Activated naive CD4-positive, alpha-beta T cell treated with anti-CD3 and anti-CD28 coated beads, Interleukin-2, amount 50 U/mL, for 72 hours (primary cell): ENCODE data around the gene LYPLAL1. TPM values are rescaled to one million over a fixed set of nuclear protein-coding genes. Genes with fewer than 3 reads are reported as not detected.

ENCODE experiments used
- ATAC-seq, 2 donors: fragments of 150-1000 bp; cut with Tn5 transposase; 2 replicates each; pipeline ENCODE4 v1.10.0; 2021; ENCODE audit warnings: mild to moderate bottlenecking in 2 of 2, moderate library complexity in 2 of 2
- DNase-seq, 2 donors: peaks; one replicate each; pipeline ENCODE4 v3.0.0; 2021 to 2022; ENCODE audit warnings: low spot score in 2 of 2
- H3K27ac Mint-ChIP-seq, 2 donors: one replicate each; pipeline ENCODE4 v1.8.0; 2022; ENCODE audit warnings: mild to moderate bottlenecking in 2 of 2, mixed read lengths in 2 of 2
- H3K36me3 Mint-ChIP-seq, 2 donors: one replicate each; pipeline ENCODE4 v1.8.0; 2022; ENCODE audit warnings: mixed read lengths in 2 of 2
- H3K9me3 Mint-ChIP-seq, 2 donors: one replicate each; pipeline ENCODE4 v1.8.0; 2022; ENCODE audit warnings: mixed read lengths in 2 of 2
- total RNA-seq, 2 donors: library from RNA; stranded (reverse); gene quantifications; one replicate each; pipeline ENCODE4 v1.2.3, GENCODE V29; 2022

LYPLAL1 gene
- total RNA-seq: 10 to 100 TPM; 24.3 to 38.0 TPM

DNA sequence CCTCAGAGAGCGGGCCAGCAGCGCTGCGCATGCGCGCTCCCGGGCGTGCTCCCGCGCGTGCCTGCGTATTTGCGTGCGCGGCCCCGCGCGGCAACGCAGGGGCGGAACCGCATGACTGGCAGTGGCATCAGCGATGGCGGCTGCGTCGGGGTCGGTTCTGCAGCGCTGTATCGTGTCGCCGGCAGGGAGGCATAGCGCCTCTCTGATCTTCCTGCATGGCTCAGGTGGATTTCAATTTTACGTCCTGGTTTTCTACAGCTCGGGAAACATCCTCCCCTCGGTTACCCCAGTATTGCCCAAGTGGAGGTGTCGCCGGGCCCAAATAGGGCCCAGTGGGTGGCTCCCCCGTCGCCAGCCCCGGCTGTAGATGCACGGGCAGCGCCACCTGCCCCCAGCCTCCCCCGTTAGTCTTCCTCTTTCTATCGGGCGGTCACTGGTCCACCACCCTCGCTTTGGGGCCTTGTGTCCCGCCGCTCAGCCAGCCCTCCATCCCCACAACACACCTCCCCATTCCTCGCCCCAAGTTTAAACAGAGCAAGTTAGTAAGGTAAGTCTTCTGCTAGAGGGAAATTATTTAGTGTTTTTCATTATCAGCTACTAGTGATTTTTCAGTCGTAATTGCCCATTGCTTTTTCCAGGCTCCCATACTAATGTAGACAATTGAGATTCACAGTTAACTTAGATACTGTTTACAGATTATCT, at the start of gene LYPLAL1:
Gene LYPLAL1 (plus strand): TSS at position 121 of the 702 bp plus-strand sequence. CDS start 13 bp downstream, at position 134.
- H3K9me3 Mint-ChIP-seq: peaks cover 0 to 3% of the 10 kb centered on the region in 2 donors
- ATAC-seq (peak; percentile 93 to 95), DNase-seq (peak; percentile 84 to 92)
- peaks cover 21 to 26% of the 10 kb centered on the region in 2 donors for H3K36me3 Mint-ChIP-seq
- H3K27ac Mint-ChIP-seq: peak within 1 kb of the TSS; percentile 98 to 99

- no peaks in the 10 kb centered on the region for H3K9me3 Mint-ChIP-seq
- ATAC-seq (no peak), DNase-seq (no peak)
- H3K36me3 Mint-ChIP-seq: no peaks in the 10 kb centered on the region
- H3K27ac Mint-ChIP-seq: no peak overlapping the region
Measured at GRCh38 chr1:219124163-219124562, 49.5 kb upstream of the LYPLAL1 start.

- Mint-ChIP-seq H3K27ac (no peak overlapping the region), H3K36me3 (no peaks in the 10 kb centered on the region), H3K9me3 (no peaks in the 10 kb centered on the region)
- no peak for ATAC-seq
- DNase-seq: no peak
Measured at GRCh38 chr1:219125342-219125741, 48.3 kb upstream of the LYPLAL1 start.

DNA sequence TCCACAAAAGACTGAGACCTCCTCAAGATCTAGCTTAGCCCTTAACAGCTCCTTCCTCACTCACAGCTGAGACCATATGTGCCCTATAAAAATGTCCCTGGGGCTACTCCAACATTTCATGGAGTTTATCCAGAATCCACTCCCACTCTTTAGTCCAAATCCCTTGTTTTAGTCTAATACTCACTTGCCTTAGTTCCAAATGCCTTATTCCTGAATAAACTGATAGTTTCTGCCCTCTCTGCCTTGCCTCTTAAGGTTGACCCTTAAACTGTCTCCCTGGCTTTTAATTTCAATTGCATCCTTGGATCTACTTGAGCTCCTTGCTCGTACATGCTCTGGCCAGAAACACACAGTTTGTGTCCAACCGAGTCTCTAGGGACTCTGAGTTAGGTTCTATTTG, 47.3 kb upstream of the LYPLAL1 start:
- Mint-ChIP-seq H3K36me3 (no peaks in the 10 kb centered on the region), H3K9me3 (no peaks in the 10 kb centered on the region), H3K27ac (no peak overlapping the region)
- no peak for ATAC-seq
- no peak for DNase-seq

DNA sequence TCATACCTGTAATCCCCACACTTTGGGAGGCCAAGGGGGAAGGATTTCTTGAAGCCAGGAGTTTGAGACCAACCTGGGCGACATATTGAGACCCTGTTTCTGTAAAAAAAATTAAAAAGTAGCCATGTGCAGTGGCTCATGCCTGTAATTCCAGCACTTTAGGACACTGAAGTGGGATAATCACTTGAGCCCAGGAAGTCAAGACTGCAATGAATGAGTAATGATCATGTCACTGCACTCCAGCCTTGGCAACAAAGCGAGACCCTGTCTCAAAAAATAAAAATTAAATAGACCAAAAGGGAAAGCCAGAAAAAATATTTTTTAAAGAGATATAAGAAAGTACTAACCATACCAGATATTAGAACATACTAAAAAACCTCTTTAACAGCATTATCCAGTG, 44.7 kb upstream of the LYPLAL1 start:
- DNase-seq (no peak), ATAC-seq (no peak)
- H3K36me3 Mint-ChIP-seq: no peaks in the 10 kb centered on the region
- no peak overlapping the region for H3K27ac Mint-ChIP-seq
- H3K9me3 Mint-ChIP-seq: peaks cover 0 to 2% of the 10 kb centered on the region in 2 donors

DNA sequence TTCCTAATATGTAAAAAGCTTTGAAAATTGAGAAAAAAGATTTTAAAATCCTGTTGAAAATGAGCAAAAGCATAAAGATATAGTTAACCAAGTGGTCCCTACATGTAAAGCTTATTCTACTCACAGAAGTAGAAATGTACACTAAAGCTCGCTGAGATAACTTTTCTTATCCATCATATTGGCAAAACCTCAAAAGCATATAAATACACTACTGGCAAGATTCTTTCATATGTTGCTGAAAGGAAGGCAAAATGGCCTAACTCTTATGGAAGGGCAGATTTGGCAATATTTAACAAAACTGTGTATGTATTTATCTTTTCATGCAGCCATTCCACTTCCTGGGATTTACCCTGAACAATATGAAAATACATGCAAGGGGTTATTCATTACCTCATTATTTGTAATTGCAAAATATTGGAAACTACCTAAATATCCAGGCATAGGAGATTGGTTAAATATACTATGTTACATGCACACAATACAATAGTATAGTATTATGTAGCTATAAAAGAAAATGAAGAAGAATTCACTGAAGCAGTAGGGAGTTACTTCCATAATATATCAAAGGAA, 43.2 kb upstream of the LYPLAL1 start:
- ATAC-seq (no peak), DNase-seq (no peak)
- Mint-ChIP-seq H3K36me3 (no peaks in the 10 kb centered on the region), H3K27ac (no peak overlapping the region), H3K9me3 (peaks cover 0 to 7% of the 10 kb centered on the region in 2 donors)

GRCh38 chr1:219132939-219133338, 40.7 kb upstream of the LYPLAL1 start:
- H3K36me3 Mint-ChIP-seq: no peaks in the 10 kb centered on the region
- H3K27ac Mint-ChIP-seq: no peak overlapping the region
- ATAC-seq: no peak
- no peak for DNase-seq
- H3K9me3 Mint-ChIP-seq: peaks cover 0 to 7% of the 10 kb centered on the region in 2 donors

- DNase-seq (no peak), ATAC-seq (no peak)
- Mint-ChIP-seq H3K27ac (no peak overlapping the region), H3K9me3 (peaks cover 0 to 7% of the 10 kb centered on the region in 2 donors), H3K36me3 (no peaks in the 10 kb centered on the region)
Measured at GRCh38 chr1:219138747-219139146, 34.9 kb upstream of the LYPLAL1 start.

- H3K27ac Mint-ChIP-seq: no peak overlapping the region
- DNase-seq (no peak), ATAC-seq (no peak)
- no peaks in the 10 kb centered on the region for H3K36me3 Mint-ChIP-seq
- H3K9me3 Mint-ChIP-seq: no peaks in the 10 kb centered on the region
Measured at GRCh38 chr1:219140303-219140877, 33.3 kb upstream of the LYPLAL1 start.

DNA sequence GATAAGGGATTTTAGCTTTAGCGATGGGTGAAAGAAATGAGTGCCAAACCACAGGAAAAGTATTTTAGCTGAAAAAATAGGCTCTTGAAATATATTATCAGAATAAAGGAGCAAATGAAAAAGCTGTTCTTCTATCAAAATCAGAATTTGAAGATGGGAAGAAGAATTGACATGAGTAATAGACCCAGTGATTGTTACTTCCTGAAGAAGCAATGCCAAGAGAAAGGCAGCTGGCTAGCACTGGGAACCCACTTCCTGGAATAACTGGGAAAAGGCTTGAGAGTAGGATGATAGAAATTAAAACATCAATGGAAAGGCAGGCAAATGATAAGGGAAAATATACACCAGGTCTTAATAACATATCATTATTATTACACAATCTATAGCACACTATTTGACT, 29.9 kb upstream of the LYPLAL1 start:
- DNase-seq (no peak), ATAC-seq (no peak)
- Mint-ChIP-seq H3K9me3 (no peaks in the 10 kb centered on the region), H3K27ac (no peak overlapping the region), H3K36me3 (no peaks in the 10 kb centered on the region)

GRCh38 chr1:219144658-219145315, 28.9 kb upstream of the LYPLAL1 start:
- ATAC-seq: no peak
- Mint-ChIP-seq H3K36me3 (no peaks in the 10 kb centered on the region), H3K27ac (no peak overlapping the region), H3K9me3 (no peaks in the 10 kb centered on the region)
- no peak for DNase-seq

- Mint-ChIP-seq H3K36me3 (no peaks in the 10 kb centered on the region), H3K9me3 (no peaks in the 10 kb centered on the region), H3K27ac (no peak overlapping the region)
- ATAC-seq: no peak
- no peak for DNase-seq
Measured at GRCh38 chr1:219147571-219148019, 26.1 kb upstream of the LYPLAL1 start.

- ATAC-seq (no peak), DNase-seq (no peak)
- Mint-ChIP-seq H3K27ac (no peak overlapping the region), H3K36me3 (no peaks in the 10 kb centered on the region), H3K9me3 (no peaks in the 10 kb centered on the region)
Measured at GRCh38 chr1:219149009-219149577, 24.6 kb upstream of the LYPLAL1 start.

GRCh38 chr1:219149953-219150352, 23.7 kb upstream of the LYPLAL1 start:
- no peaks in the 10 kb centered on the region for H3K36me3 Mint-ChIP-seq
- DNase-seq (no peak), ATAC-seq (no peak)
- no peaks in the 10 kb centered on the region for H3K9me3 Mint-ChIP-seq
- H3K27ac Mint-ChIP-seq: no peak overlapping the region

DNA sequence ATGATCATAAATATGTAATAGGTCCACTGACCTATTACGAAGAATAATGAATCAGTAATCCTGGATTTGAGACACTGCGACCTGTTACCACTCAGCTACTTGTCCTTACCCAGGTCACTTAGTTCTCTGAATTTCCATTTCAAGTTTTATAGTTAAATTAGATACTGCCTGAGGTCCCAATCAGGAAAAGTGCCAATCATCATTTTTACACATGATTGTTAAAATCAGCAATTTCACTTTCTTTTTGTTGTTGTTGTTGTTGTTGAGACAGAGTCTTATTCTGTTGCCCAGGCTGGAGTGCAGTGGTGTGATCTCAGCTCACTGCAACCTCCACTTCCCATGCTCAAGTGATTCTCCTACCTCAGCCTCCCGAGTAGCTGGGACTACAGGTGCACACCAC, 22.8 kb upstream of the LYPLAL1 start:
- Mint-ChIP-seq H3K36me3 (no peaks in the 10 kb centered on the region), H3K9me3 (no peaks in the 10 kb centered on the region), H3K27ac (no peak overlapping the region)
- ATAC-seq (no peak), DNase-seq (no peak)

- no peaks in the 10 kb centered on the region for H3K9me3 Mint-ChIP-seq
- ATAC-seq (no peak), DNase-seq (no peak)
- H3K27ac Mint-ChIP-seq: no peak overlapping the region
- no peaks in the 10 kb centered on the region for H3K36me3 Mint-ChIP-seq
Measured at GRCh38 chr1:219151467-219151866, 22.2 kb upstream of the LYPLAL1 start.

- H3K27ac Mint-ChIP-seq: no peak overlapping the region
- no peak for ATAC-seq
- DNase-seq: no peak
- no peaks in the 10 kb centered on the region for H3K36me3 Mint-ChIP-seq
- H3K9me3 Mint-ChIP-seq: no peaks in the 10 kb centered on the region
Measured at GRCh38 chr1:219152751-219153150, 20.9 kb upstream of the LYPLAL1 start.
